ENCODE results near the gene NOD2. TPM values are rescaled to one million over a fixed set of nuclear protein-coding genes. Genes with fewer than 3 reads are reported as not detected.

Gene NOD2
- total and polyA plus RNA-seq, 2 of the 13 experiments (the other 11 are each of a cell fraction or from before 2014, with no cell fraction given), result 0.27 to 0.81 TPM

DNA sequence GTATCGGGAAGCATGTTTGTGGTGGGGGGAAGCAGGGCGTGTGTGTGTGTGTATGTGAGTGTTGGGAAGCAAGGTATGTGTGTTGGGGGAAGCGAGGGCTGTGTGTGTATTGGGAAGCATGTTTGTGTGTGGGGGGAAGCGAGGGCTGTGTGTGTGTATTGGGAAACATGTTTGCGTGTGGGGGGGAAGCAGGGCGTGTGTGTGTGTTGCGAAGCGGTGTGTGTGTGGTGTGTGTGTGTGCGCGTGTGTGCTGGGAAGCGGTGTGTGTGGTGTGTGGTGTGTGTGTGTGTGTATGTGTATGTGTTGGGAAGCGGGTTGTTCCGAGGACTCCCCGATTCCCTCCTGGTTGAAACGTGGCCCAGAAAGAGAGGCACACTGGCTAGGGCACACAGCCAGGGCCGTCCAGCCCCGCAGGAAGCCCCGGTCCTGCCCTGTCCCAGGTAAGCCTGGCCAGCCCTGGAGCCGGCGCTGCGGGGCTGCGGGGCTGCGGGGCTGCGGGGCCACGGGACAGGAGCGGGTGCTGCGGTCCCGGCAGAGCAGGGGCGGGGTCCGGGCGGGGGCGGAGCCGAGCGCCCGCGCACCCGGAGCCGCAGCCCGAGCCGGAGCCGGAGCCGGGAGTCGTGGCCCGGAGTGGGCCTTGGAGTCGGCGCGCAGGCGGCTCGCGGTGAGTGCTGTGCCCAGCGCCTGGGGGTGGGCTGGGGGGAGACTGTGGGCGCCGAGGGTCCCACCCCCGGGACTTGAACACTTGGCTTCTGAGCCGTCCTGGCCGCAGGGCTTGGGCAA lies at the start of gene NOD2 (continued):
- TF ChIP-seq, protein P1, sequence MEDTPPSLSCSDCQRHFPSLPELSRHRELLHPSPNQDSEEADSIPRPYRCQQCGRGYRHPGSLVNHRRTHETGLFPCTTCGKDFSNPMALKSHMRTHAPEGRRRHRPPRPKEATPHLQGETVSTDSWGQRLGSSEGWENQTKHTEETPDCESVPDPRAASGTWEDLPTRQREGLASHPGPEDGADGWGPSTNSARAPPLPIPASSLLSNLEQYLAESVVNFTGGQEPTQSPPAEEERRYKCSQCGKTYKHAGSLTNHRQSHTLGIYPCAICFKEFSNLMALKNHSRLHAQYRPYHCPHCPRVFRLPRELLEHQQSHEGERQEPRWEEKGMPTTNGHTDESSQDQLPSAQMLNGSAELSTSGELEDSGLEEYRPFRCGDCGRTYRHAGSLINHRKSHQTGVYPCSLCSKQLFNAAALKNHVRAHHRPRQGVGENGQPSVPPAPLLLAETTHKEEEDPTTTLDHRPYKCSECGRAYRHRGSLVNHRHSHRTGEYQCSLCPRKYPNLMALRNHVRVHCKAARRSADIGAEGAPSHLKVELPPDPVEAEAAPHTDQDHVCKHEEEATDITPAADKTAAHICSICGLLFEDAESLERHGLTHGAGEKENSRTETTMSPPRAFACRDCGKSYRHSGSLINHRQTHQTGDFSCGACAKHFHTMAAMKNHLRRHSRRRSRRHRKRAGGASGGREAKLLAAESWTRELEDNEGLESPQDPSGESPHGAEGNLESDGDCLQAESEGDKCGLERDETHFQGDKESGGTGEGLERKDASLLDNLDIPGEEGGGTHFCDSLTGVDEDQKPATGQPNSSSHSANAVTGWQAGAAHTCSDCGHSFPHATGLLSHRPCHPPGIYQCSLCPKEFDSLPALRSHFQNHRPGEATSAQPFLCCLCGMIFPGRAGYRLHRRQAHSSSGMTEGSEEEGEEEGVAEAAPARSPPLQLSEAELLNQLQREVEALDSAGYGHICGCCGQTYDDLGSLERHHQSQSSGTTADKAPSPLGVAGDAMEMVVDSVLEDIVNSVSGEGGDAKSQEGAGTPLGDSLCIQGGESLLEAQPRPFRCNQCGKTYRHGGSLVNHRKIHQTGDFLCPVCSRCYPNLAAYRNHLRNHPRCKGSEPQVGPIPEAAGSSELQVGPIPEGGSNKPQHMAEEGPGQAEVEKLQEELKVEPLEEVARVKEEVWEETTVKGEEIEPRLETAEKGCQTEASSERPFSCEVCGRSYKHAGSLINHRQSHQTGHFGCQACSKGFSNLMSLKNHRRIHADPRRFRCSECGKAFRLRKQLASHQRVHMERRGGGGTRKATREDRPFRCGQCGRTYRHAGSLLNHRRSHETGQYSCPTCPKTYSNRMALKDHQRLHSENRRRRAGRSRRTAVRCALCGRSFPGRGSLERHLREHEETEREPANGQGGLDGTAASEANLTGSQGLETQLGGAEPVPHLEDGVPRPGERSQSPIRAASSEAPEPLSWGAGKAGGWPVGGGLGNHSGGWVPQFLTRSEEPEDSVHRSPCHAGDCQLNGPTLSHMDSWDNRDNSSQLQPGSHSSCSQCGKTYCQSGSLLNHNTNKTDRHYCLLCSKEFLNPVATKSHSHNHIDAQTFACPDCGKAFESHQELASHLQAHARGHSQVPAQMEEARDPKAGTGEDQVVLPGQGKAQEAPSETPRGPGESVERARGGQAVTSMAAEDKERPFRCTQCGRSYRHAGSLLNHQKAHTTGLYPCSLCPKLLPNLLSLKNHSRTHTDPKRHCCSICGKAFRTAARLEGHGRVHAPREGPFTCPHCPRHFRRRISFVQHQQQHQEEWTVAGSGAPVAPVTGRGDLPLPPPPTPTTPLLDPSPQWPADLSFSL (CRISPR knock-in tag; IDR thresholded peaks at IDR 0.05), result peak; percentile 96
- no peak for TF ChIP-seq ZNF33B (CRISPR knock-in tag; IDR thresholded peaks at IDR 0.05)
- no peak for TF ChIP-seq ZNF7 (CRISPR knock-in tag; IDR thresholded peaks at IDR 0.05)
- TF ChIP-seq, protein P2, sequence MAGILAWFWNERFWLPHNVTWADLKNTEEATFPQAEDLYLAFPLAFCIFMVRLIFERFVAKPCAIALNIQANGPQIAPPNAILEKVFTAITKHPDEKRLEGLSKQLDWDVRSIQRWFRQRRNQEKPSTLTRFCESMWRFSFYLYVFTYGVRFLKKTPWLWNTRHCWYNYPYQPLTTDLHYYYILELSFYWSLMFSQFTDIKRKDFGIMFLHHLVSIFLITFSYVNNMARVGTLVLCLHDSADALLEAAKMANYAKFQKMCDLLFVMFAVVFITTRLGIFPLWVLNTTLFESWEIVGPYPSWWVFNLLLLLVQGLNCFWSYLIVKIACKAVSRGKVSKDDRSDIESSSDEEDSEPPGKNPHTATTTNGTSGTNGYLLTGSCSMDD (CRISPR knock-in tag; IDR thresholded peaks at IDR 0.05), result no peak
- no peak for TF ChIP-seq DNMT3B (CRISPR knock-in tag; conservative IDR thresholded peaks at IDR 0.05)
- TF ChIP-seq, protein P3, sequence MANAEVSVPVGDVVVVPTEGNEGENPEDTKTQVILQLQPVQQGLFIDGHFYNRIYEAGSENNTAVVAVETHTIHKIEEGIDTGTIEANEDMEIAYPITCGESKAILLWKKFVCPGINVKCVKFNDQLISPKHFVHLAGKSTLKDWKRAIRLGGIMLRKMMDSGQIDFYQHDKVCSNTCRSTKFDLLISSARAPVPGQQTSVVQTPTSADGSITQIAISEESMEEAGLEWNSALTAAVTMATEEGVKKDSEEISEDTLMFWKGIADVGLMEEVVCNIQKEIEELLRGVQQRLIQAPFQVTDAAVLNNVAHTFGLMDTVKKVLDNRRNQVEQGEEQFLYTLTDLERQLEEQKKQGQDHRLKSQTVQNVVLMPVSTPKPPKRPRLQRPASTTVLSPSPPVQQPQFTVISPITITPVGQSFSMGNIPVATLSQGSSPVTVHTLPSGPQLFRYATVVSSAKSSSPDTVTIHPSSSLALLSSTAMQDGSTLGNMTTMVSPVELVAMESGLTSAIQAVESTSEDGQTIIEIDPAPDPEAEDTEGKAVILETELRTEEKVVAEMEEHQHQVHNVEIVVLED (CRISPR knock-in tag; IDR thresholded peaks at IDR 0.05; ENCODE audit: borderline replicate concordance), result no peak
- TF ChIP-seq, protein P4, sequence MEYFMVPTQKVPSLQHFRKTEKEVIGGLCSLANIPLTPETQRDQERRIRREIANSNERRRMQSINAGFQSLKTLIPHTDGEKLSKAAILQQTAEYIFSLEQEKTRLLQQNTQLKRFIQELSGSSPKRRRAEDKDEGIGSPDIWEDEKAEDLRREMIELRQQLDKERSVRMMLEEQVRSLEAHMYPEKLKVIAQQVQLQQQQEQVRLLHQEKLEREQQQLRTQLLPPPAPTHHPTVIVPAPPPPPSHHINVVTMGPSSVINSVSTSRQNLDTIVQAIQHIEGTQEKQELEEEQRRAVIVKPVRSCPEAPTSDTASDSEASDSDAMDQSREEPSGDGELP (IDR thresholded peaks at IDR 0.05; ENCODE audit: borderline replicate concordance, low read depth), result no peak
- TF ChIP-seq ARNT (IDR thresholded peaks at IDR 0.05), result no peak
- TF ChIP-seq MIER2 (CRISPR knock-in tag; IDR thresholded peaks at IDR 0.05), result no peak
- no peak for TF ChIP-seq ATF7 (IDR thresholded peaks at IDR 0.05)
- no peak for TF ChIP-seq ATF7 (CRISPR knock-in tag; IDR thresholded peaks at IDR 0.05)
- TF ChIP-seq ZMYM4 (CRISPR knock-in tag; IDR thresholded peaks at IDR 0.05), result no peak
- TF ChIP-seq, protein P5, sequence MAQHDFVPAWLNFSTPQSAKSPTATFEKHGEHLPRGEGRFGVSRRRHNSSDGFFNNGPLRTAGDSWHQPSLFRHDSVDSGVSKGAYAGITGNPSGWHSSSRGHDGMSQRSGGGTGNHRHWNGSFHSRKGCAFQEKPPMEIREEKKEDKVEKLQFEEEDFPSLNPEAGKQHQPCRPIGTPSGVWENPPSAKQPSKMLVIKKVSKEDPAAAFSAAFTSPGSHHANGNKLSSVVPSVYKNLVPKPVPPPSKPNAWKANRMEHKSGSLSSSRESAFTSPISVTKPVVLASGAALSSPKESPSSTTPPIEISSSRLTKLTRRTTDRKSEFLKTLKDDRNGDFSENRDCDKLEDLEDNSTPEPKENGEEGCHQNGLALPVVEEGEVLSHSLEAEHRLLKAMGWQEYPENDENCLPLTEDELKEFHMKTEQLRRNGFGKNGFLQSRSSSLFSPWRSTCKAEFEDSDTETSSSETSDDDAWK (CRISPR knock-in tag; IDR thresholded peaks at IDR 0.05), result no peak
- no peak for TF ChIP-seq HOXA9 (CRISPR knock-in tag; IDR thresholded peaks at IDR 0.05; ENCODE audit: borderline replicate concordance)
- TF ChIP-seq, protein P6, sequence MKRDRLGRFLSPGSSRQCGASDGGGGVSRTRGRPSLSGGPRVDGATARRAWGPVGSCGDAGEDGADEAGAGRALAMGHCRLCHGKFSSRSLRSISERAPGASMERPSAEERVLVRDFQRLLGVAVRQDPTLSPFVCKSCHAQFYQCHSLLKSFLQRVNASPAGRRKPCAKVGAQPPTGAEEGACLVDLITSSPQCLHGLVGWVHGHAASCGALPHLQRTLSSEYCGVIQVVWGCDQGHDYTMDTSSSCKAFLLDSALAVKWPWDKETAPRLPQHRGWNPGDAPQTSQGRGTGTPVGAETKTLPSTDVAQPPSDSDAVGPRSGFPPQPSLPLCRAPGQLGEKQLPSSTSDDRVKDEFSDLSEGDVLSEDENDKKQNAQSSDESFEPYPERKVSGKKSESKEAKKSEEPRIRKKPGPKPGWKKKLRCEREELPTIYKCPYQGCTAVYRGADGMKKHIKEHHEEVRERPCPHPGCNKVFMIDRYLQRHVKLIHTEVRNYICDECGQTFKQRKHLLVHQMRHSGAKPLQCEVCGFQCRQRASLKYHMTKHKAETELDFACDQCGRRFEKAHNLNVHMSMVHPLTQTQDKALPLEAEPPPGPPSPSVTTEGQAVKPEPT (CRISPR knock-in tag; IDR thresholded peaks at IDR 0.05; ENCODE audit: low read depth), result 0 out of 2 replicates have a peak, but pooled peaks have one; percentile 13
- TF ChIP-seq ZNF446 (CRISPR knock-in tag; IDR thresholded peaks at IDR 0.05), result peak; percentile 40; the same call in 1 of the 2 replicates

All from HepG2 (cell line).